Amniotic stem cell (primary cell): ENCODE results near the gene VSTM2L.

Experiments used
- DNase-seq: peaks from one replicate; lab custom pipeline; 2025; lab: John Stamatoyannopoulos, UW

VSTM2L gene

DNA sequence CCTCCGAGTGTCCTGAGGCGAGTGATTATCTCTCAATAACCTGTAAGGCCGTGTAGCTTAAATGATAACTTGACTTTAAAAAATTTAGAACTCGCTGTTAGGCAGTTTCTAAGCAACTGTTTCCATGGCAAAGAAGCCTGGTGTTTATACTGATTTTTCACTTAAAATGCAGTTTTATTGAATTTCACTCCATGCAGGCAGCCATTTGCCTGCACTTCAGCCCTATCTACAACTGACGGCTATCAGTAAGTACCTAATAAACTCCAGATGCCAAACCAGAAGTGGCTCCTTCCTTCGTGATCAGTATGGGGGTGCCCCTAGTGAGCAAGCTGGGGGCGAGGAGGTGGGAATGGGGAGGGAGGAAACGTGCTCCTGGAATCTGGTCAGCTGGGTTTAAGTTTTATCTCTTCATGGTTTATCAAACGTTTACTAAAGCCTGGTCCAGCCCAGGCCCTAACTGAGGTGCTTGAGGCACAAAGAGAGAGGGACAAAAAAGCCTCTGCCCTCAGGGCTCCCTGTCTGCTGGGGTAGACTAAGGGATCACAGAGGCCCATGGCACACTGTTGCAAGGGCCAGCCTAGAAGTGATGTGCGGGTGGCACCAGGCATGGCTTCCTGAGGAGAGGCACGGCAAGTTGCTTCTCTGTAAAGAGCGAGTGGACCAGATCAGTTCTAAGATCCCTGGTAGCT, 84.8 kb downstream of the VSTM2L start:
- no peak for DNase-seq

DNA sequence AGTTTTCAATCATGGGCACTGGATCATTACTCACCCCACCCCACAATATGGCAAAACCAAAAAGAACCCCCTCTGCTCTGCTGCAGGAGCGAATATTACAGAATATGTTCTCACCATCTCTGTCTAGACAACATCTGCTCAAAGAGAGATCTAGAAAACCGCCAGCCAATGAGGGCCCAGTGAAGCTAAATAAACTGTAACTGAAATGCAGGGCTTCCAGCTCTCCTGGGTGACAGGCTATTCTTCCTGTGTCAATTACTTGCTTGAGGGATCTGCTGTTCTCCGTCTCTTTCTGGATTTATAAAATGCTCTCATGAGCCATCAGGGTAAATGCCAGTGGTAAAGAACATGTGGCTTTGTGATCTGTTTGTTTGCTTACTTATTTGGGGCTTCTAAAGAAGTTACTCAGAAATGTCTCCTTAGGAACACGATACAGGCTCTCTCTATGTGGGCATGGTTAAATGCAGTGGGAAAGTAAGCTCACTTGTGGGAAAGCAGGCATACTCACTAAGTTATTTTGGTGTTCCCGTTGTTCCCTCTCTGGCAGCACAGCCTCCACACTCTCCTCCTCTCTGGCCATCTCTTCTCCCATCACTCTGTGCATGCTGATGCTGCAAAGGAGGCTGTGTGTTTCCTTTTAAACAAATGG, 85.5 kb downstream of the VSTM2L start:
- no peak for DNase-seq

DNA sequence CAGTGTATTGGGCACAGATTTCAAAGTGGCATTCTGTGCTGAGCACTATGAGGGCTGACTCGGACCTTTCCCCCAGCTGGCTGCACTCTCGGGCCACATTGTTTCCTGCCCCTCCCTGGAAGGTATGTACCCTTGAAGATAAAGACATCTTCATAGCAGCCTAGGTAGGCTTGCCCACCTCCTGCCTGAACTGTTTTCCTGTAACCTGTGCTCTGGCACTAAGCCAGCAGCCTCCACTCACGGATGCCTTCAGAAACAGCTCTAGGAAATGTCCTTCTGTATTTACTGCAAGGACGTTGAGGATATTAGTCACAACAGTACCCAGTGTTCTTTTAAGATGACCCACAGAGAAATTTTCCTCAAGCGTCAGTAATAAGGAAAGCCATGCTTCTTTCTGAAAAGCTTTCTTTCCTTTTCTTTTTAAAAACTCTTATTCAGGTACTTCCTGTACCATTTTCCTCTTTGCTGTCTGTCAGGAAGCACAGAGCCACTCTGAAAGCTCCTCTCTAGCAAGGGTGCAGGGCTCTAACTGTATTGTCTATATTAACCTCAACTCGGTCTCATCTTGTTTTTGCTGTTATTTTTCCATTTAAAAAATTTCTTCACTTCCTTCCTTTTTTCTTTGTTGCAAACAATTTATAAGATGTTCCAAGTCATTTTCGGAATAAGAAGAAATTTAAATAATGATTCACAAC, 86.8 kb downstream of the VSTM2L start:
- no peak for DNase-seq

DNA sequence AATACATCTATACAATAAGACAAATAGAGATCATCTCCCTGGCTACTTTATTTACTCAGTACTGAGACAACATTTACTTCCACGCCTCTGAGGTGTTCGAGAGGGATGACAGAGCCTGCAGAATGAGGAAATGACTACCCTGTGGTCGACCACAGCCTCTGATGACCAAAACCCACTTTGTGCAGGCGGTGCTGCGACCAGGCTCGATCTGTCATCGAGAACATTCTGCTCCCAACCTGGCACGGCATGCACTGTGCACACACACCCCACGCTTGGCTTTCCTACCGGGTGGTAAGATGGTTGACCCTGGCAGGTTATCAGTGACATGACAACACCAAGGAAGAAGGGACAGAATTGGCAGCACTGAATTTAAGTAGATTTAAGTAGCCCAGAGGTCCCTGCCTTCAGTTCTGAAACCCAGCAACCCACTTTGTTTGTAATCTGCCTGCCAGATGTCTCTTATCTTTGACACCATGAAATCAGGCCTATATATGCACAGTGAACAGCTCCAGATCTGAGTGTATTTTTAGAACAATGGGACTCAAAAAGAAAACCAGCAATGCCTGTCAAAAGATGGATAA, 87.7 kb downstream of the VSTM2L start:
- DNase-seq = no peak

DNA sequence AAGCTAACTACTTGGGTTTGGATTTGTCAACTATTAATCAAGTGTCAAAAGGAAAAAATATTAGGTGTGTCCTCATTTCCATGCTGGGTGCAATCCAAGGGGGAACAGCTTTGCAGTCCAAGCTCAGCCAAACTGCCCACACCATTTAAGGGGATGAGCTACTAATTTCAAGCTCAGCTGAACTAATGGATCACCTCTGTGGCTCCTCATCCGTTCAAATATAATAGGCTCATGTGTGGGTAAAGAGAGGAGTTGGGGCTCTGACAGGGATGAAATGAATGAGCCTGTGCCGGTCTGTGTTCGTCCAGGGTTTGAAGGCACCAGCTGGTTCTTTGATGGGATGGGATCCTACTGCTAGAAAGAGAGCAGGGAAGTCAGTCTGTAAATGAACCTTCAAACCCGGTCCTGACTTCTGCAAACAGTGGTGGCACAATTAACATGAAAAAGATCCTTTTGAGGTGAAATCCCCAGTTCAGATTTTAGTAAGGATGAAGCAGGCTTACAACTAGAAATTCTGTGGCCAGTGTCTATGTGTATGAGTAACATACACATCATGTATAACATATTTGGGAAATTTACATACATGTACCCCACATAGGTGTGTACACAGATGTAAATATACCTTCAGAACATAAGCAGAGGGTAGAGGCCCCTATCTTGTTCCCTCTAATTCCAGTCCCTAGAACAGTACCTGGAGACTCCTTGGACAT, 88.4 kb downstream of the VSTM2L start:
- DNase-seq = no peak

DNA sequence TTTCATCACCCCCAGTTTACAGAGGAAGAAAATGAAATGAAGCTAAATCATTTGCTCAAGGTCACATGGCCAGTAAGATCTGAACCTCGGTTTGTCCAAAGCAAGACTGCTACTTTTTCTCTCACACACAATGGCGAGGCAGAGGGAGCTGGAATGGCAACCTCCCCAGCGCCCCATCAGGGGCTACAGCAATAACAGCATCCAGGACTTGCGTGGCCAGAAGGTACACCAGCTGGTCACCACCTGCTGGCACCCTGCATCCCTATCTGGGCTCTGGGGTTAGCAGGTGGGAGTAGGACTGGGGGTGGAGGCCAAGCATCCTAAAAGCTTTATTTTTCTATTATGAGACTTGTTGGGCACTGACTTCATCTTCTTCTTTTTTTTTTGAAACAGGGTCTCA, 89.0 kb downstream of the VSTM2L start:
- DNase-seq = no peak

DNA sequence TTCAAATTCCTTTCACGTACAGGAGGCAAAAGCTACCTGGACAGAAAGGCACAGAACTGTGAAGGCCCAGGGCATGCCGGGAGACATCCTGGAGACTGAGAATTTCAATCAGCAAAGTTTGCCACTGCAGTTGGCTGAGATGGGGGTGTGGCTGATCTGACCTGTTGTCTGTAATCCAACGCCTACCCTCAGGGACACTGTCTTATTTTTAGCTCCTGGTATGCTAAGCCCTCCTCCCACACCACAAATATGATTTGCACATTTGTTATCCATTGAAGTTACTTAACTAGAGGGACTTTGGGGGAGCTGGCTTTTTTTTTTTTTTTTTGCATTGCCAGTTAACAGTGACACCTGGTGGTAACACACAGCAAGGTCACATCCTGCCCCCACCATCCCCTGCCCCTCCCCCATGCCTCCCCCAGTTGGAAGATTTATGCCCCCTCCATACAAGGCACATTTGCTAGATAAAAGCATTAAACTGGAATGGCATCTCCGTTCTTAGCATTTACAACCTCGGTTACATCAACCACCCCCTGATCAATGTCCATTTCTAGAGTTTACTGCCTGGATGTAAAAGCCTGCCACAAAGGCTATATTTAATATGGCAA, 90.0 kb downstream of the VSTM2L start:
- DNase-seq = no peak

DNA sequence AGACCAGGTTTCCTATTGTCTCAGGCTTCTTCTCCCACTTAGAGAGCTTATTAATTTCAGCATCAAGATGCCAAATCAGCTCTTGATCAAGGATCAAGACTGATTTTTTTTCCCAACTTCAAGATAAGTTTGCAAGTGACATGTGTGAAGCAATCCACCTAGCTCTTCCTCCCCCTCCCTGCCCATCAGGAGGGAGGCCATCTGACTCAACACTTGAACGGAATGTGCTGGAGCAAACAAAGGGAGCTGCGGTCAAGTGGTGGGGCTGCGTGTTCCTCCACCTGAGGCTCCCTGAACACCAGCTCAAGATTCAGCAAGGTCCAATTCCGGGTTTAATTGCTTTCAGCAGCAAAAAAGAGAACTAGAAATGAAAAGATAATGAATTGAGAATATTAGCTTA, 91.6 kb downstream of the VSTM2L start:
- DNase-seq = no peak
